ENCODE data around the gene TAF8. TPM values are rescaled to one million over a fixed set of nuclear protein-coding genes. Genes with fewer than 3 reads are reported as not detected.
"Not testable (repeated sequence)": the region's sequence is repeated elsewhere in the genome, so short reads cannot be mapped to it uniquely, and the experiment has no call there.

The TAF8 gene
- total RNA-seq, 2 experiments from 2014 or later: 44.1 TPM

DNA sequence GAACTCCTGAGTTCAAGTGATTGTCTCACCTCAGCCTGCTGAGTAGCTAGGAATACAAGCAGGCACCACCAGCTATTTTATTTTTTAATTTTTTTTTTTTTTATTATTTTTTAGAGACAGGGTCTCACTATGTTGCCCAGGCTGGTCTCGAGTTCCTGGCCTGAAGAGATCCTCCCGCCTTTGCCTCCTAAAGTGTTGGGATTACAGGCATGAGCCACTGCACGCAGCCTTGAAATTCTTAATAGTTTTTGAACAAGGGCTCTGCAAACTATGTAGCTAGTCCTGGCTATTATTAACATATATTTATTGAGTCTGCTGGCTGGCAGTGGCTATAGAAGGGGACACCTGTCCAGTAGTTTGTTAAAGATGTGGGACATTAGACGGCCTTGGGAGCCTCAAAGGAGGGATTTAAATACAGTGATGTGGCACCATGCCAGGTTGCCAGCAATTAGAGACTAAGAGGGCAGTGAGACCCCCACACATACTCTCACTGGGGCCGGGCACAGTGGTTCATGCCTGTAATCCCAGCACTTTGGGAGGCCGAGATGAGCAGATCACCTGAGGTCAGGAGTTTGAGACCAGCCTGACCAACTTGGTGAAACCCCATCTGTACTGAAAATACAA lies 21.1 kb upstream of the TAF8 start:
- ChIA-PET POLR2A (interaction anchor here (1.0 to 9.6 kb wide), 6 partner anchors 10 to 108 kb away, joined by 3 to 83 read pairs (median 8); partner anchors contain the start of genes BYSL, CCND3 and MED20), CTCF (interaction anchor here (1.1 to 6.6 kb wide), 8 partner anchors 10 to 108 kb away, joined by 3 to 52 read pairs (median 8); partner anchors contain the start of genes BYSL and MED20)
- Mint-ChIP-seq H3K27me3 (ENCODE audit: low read depth) (no peaks in the 10 kb centered on the region), H3K4me1 (ENCODE audit: low read depth) (peaks cover 83% of the 10 kb centered on the region), H3K4me3 (peak overlapping the region; percentile 63), H3K9me3 (ENCODE audit: insufficient read depth) (no peaks in the 10 kb centered on the region), H3K27ac (peak overlapping the region; percentile 97), H3K36me3 (ENCODE audit: low read depth) (peaks cover 48% of the 10 kb centered on the region)
- ATAC-seq: no peak
- DNase-seq: no peak

GRCh38 chr6:42029881-42030280 lies 20.4 kb upstream of the TAF8 start:
- H3K9me3 Mint-ChIP-seq (ENCODE audit: insufficient read depth): no peaks in the 10 kb centered on the region
- peaks cover 50% of the 10 kb centered on the region for H3K36me3 Mint-ChIP-seq (ENCODE audit: low read depth)
- H3K4me3 Mint-ChIP-seq: no peak overlapping the region
- POLR2A ChIA-PET: interaction anchor here (2.4 to 9.6 kb wide), 3 partner anchors 9 to 91 kb away, joined by 11 to 83 read pairs (median 17); partner anchors contain the start of gene CCND3
- peak overlapping the region; percentile 88 for H3K27ac Mint-ChIP-seq
- no peaks in the 10 kb centered on the region for H3K27me3 Mint-ChIP-seq (ENCODE audit: low read depth)
- CTCF ChIA-PET: interaction anchor here (1.0 to 6.6 kb wide), 4 partner anchors 9 to 109 kb away, joined by 3 to 52 read pairs (median 16); partner anchors contain the start of genes BYSL and MED20
- ATAC-seq: no peak
- H3K4me1 Mint-ChIP-seq (ENCODE audit: low read depth): peaks cover 85% of the 10 kb centered on the region
- no peak for DNase-seq

DNA sequence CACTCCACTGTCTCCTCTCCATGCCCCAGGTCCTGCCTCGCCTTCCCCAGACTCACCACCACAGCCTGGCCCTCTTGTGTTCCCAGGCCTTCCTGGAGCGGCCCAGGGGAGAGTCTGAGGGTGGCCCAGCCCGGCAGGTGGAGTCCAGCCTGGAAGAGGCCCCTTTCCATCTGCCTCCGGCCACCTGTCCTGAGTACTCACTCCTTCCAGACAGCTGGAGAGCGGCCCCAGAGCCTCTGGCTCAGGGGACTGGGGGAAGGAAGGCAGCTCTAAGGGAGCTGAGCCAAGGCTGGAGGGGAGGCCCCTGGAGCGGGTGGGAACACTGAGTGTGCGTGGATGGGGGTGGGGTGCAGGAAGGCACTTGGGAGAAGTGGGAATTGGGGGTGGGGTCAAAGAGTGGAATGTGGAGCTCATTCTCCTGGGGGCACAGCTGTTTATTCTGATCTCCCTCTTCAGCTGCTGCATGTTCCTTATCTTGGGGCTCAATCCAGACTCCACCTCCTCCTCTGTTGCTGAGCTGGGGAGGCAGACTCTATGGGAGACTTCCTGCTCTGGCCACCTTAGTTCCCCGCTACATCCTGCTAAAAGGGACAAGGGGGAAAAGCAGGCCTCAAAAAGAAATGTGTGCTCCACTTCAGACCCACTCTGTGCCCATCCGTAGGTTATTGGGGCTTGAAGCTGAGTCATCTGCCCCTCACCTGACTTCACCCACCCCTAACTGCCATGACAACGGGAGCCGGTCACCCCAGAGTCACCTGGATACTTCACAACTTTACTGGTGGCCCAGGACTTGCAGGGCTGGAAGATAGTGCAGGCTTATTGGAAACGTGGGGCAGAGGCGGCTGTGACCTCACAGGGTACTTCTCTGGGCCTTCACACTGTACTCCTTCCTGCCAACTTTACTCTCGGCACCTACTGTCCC lies 19.5 kb upstream of the TAF8 start:
- Mint-ChIP-seq H3K9me3 (ENCODE audit: insufficient read depth) (no peaks in the 10 kb centered on the region), H3K27me3 (ENCODE audit: low read depth) (no peaks in the 10 kb centered on the region), H3K27ac (peak overlapping the region; percentile 88), H3K4me1 (ENCODE audit: low read depth) (peaks cover 82% of the 10 kb centered on the region), H3K36me3 (ENCODE audit: low read depth) (peaks cover 44% of the 10 kb centered on the region), H3K4me3 (peak overlapping the region; percentile 56)
- POLR2A ChIA-PET: interaction anchor here (1.0 to 9.6 kb wide), 5 partner anchors 8 to 135 kb away, joined by 3 to 83 read pairs (median 11); partner anchors contain the start of genes CCND3 and USP49
- CTCF ChIA-PET: interaction anchor here (0.7 to 6.6 kb wide), 8 partner anchors 8 to 138 kb away, joined by 3 to 52 read pairs (median 6); partner anchors contain the start of genes BYSL and MED20
- ATAC-seq (peak; percentile 64), DNase-seq (peak; percentile 63)

DNA sequence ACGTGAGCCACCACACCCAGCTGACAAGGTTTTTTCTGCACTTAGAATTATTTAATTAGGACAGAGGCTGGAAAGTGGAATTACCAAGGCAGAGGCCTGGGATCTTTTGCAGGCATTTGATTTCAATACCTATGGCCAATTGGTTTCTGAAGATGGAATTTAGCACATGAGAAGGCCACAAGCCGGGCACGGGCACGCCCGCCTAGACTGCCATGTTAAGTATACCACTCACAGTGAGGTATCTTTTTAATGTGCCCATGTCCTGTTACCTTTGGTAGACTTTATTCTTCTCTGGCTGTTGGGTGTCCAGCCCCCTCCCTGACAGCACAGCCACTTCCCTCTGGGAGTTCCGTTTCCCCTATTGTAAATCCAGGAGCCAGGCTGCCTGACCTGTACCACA lies 18.0 kb upstream of the TAF8 start:
- DNase-seq (no peak), ATAC-seq (no peak)
- CTCF ChIA-PET: interaction anchor here (2.8 to 6.6 kb wide), 2 partner anchors 11 to 12 kb away, joined by 12 to 52 read pairs; no protein-coding TSS in a partner anchor
- H3K4me1 Mint-ChIP-seq (ENCODE audit: low read depth): peaks cover 76% of the 10 kb centered on the region
- H3K27me3 Mint-ChIP-seq (ENCODE audit: low read depth): no peaks in the 10 kb centered on the region
- H3K27ac Mint-ChIP-seq: peak overlapping the region; percentile 88
- peak overlapping the region; percentile 23 for H3K4me3 Mint-ChIP-seq
- POLR2A ChIA-PET: interaction anchor here (2.0 to 9.6 kb wide), 2 partner anchors 10 to 93 kb away, joined by 18 to 83 read pairs; partner anchors contain the start of gene CCND3
- H3K9me3 Mint-ChIP-seq (ENCODE audit: insufficient read depth): no peaks in the 10 kb centered on the region
- peaks cover 35% of the 10 kb centered on the region for H3K36me3 Mint-ChIP-seq (ENCODE audit: low read depth)

GRCh38 chr6:42037669-42038068 lies 12.7 kb upstream of the TAF8 start:
- POLR2A ChIA-PET: interaction anchor here (1.2 to 17.8 kb wide), 3 partner anchors 15 to 99 kb away, joined by 3 to 372 read pairs (median 3); partner anchors contain the start of gene CCND3
- H3K27ac Mint-ChIP-seq: peak overlapping the region; percentile 81
- H3K27me3 Mint-ChIP-seq (ENCODE audit: low read depth); DNase-seq; ATAC-seq; H3K9me3 Mint-ChIP-seq (ENCODE audit: insufficient read depth): not testable (repeated sequence)
- peaks cover 73% of the 10 kb centered on the region for H3K4me1 Mint-ChIP-seq (ENCODE audit: low read depth)
- H3K36me3 Mint-ChIP-seq (ENCODE audit: low read depth): peaks cover 32% of the 10 kb centered on the region
- peak overlapping the region; percentile 75 for H3K4me3 Mint-ChIP-seq
- CTCF ChIA-PET: interaction anchor here (3.1 to 16.7 kb wide), 3 partner anchors 8 to 101 kb away, joined by 23 to 451 read pairs (median 49); partner anchors contain the start of gene CCND3

GRCh38 chr6:42038163-42038562 lies 12.2 kb upstream of the TAF8 start:
- DNase-seq: no peak
- Mint-ChIP-seq H3K36me3 (ENCODE audit: low read depth) (peaks cover 32% of the 10 kb centered on the region), H3K9me3 (ENCODE audit: insufficient read depth) (no peaks in the 10 kb centered on the region), H3K4me1 (ENCODE audit: low read depth) (peaks cover 73% of the 10 kb centered on the region), H3K27me3 (ENCODE audit: low read depth) (no peaks in the 10 kb centered on the region), H3K27ac (peak overlapping the region; percentile 81), H3K4me3 (peak overlapping the region; percentile 75)
- ChIA-PET CTCF (interaction anchor here (3.1 to 16.7 kb wide), 3 partner anchors 8 to 102 kb away, joined by 23 to 451 read pairs (median 49); partner anchors contain the start of gene CCND3), POLR2A (interaction anchor here (0.7 to 17.8 kb wide), 6 partner anchors 10 to 251 kb away, joined by 3 to 372 read pairs (median 6); partner anchors contain the start of genes BYSL, CCND3, MED20 and TOMM6)
- no peak for ATAC-seq

DNA sequence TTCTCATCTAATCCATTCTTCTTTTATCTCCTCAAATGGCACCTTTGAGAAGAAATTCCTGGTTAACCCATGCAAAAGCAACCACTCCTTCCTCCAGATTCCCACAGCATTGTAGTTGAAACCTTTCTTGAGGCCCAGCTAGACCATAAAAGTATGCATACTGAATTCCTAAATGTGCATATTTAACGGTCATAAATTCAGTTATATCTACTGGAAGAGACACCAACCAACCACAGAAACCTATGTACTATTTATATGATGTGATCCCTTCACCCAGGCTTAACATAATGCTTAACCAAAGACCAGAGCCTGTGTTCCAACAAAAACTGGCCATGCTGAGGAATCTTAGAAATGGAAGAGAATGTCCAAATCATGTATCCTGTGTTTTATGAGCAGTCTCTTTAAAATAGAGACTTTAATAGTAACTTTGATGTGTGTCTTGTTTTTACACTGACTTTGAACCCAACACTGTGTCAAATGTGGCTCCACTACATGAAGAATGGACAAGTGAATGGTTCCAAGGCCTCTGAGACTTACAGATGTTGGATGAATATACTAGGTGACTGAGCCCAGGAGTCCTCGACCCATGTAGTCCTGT lies 11.4 kb upstream of the TAF8 start:
- ChIA-PET CTCF (interaction anchor here (0.6 to 16.7 kb wide), 12 partner anchors 9 to 253 kb away, joined by 3 to 451 read pairs (median 18); partner anchors contain the start of genes BYSL, CCND3, FRS3 and MED20), POLR2A (interaction anchor here (0.7 to 17.8 kb wide), 16 partner anchors 8 to 252 kb away, joined by 3 to 372 read pairs (median 5); partner anchors contain the start of genes BYSL, CCND3, MED20 and TAF8)
- H3K4me1 Mint-ChIP-seq (ENCODE audit: low read depth): peaks cover 80% of the 10 kb centered on the region
- H3K27ac Mint-ChIP-seq: peak overlapping the region; percentile 92
- H3K9me3 Mint-ChIP-seq (ENCODE audit: insufficient read depth): no peaks in the 10 kb centered on the region
- H3K27me3 Mint-ChIP-seq (ENCODE audit: low read depth): no peaks in the 10 kb centered on the region
- H3K4me3 Mint-ChIP-seq: peak overlapping the region; percentile 75
- ATAC-seq: no peak
- peaks cover 33% of the 10 kb centered on the region for H3K36me3 Mint-ChIP-seq (ENCODE audit: low read depth)
- no peak for DNase-seq

DNA sequence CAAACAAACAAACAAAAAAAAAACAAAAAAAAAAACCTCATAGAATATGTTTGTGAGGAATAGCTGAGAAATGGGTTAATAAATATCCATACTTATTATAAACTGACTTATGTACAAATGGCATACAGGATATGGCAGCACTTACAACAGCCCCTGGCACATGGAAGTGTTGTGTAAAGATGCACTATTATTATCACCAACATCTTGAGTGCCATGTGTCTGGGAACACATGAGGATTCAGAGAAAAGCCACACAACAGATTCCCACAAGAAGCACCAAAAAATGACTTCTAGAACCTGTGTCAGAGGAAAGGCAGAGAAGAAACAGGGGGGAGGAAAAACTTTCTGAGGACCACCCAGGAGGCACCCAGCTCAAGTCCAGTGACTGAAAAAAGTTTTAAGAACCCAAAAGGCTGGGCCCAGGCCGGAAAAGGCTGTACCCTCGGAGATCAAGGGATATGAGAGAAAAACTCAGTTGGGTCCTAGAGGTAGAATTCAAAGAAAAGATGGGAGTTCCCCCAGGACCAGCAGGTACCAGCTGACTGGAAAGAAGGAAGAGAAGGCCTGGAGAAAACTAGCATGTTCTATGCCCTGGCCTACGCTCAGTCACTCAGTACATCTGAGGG lies 9.4 kb upstream of the TAF8 start:
- CTCF ChIA-PET: interaction anchor here (0.9 to 16.7 kb wide), 15 partner anchors 11 to 308 kb away, joined by 3 to 451 read pairs (median 7); partner anchors contain the start of genes BYSL, CCND3, FRS3 and MED20
- H3K27ac Mint-ChIP-seq: peak overlapping the region; percentile 92
- POLR2A ChIA-PET: interaction anchor here (1.0 to 17.8 kb wide), 11 partner anchors 9 to 254 kb away, joined by 4 to 372 read pairs (median 11); partner anchors contain the start of genes BYSL, CCND3, MED20 and TAF8

DNA sequence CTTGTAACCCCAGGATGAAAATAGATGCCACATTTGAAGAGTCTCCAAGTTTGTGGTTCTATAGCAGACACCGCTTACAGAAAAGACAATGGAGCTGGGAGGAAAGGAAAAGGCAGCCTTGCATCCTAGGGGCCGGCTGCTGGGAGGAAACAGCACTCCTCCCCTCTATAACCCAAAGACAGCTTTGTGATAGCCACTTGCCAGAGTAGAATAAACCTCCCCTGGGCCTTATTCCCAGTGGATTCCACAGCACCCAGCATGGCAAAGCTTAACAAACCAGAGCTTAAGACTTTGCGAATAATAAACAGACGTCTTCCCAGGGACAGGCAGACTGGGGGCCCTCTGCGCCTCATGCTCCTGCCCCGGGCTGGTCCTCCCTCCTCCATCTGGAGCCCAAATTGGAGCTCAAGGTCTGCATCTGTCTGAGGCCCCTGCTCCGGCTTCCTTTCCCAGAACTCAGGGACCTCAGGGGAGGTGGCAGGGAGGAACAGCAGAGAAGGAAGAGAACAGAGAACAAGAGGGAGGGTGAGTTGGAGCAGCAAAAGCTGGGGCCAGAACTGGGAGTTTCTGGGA lies 8.8 kb upstream of the TAF8 start:
- H3K4me1 Mint-ChIP-seq (ENCODE audit: low read depth): peaks cover 90% of the 10 kb centered on the region
- H3K9me3 Mint-ChIP-seq (ENCODE audit: insufficient read depth): no peaks in the 10 kb centered on the region
- ATAC-seq (no peak), DNase-seq (no peak)
- ChIA-PET POLR2A (interaction anchor here (1.0 to 17.8 kb wide), 12 partner anchors 9 to 255 kb away, joined by 3 to 372 read pairs (median 10); partner anchors contain the start of genes BYSL, CCND3, MED20 and TAF8), CTCF (interaction anchor here (0.8 to 16.7 kb wide), 15 partner anchors 9 to 308 kb away, joined by 3 to 451 read pairs (median 6); partner anchors contain the start of genes BYSL, CCND3, FRS3 and MED20)
- no peaks in the 10 kb centered on the region for H3K27me3 Mint-ChIP-seq (ENCODE audit: low read depth)
- H3K4me3 Mint-ChIP-seq: peak overlapping the region; percentile 52
- H3K36me3 Mint-ChIP-seq (ENCODE audit: low read depth): peaks cover 24% of the 10 kb centered on the region
- H3K27ac Mint-ChIP-seq: peak overlapping the region; percentile 92

More for the DNA sequence above, 9.4 kb upstream of the TAF8 start:
- peak overlapping the region; percentile 52 for H3K4me3 Mint-ChIP-seq
- no peak for DNase-seq
- peaks cover 87% of the 10 kb centered on the region for H3K4me1 Mint-ChIP-seq (ENCODE audit: low read depth)
- no peak for ATAC-seq
- H3K27me3 Mint-ChIP-seq (ENCODE audit: low read depth): no peaks in the 10 kb centered on the region
- H3K9me3 Mint-ChIP-seq (ENCODE audit: insufficient read depth): no peaks in the 10 kb centered on the region
- peaks cover 27% of the 10 kb centered on the region for H3K36me3 Mint-ChIP-seq (ENCODE audit: low read depth)

Measured in activated CD8-positive, alpha-beta T cell treated with anti-CD3 and anti-CD28 coated beads, Interleukin-2, amount 10 ng/mL, durations not matched to agents 7 days and 5 days (primary cell).